ENCODE data around the gene INO80. TPM values are rescaled to one million over a fixed set of nuclear protein-coding genes. Genes with fewer than 3 reads are reported as not detected.

The INO80 gene
- total RNA-seq, 4 donors from 2014 or later, result 20.9 to 28.4 (median 25.1) TPM

GRCh38 chr15:40976819-40977218, 139.3 kb downstream of the INO80 start:
- TF ChIP-seq CTCF (IDR thresholded peaks at IDR 0.05; ENCODE audit: low read depth), result no peak

GRCh38 chr15:40974879-40975278, 141.2 kb downstream of the INO80 start:
- TF ChIP-seq CTCF (IDR thresholded peaks at IDR 0.05; ENCODE audit: low read depth), result no peak

- TF ChIP-seq CTCF (IDR thresholded peaks at IDR 0.05; ENCODE audit: low read depth), result no peak
Measured at GRCh38 chr15:40969363-40969762, 146.7 kb downstream of the INO80 start.

DNA sequence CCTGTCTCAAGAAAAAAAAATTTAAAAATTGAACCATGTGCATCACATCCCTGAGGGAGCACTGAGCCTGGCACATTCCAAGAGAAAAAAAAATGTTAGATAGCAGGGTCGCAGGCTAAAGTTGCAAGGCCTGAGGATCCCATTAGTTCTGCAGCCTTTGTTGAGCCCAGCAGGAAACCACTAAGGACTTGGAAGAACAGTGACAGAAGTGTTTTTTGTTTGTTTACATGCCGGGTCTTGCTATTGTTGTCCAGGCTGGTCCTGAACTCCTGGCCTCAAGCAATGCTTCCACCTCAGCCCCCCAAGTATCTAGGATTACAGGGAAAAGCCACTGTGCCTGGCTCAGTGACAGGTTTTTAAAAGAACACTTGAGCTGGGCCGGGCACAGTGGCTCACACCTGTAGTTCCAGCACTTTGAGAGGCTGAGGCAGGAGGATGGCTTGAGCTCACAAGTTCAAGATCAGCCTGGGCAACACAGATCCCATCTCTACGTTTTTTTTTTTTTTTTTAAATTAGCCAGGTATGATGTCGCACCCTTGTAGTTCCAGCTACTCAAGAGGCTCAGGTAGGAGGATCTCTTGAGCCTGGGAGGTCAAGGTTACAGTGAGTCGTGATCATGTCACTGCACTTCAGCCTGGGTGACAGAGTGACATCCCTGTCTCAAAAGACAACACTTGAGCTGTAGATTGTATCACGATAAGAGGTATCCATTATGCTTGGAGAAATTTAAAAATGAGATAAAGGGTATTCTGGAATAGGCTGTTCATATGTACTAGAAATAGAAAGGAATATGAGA, 147.6 kb downstream of the INO80 start:
- no peak for TF ChIP-seq CTCF (IDR thresholded peaks at IDR 0.05; ENCODE audit: low read depth)

DNA sequence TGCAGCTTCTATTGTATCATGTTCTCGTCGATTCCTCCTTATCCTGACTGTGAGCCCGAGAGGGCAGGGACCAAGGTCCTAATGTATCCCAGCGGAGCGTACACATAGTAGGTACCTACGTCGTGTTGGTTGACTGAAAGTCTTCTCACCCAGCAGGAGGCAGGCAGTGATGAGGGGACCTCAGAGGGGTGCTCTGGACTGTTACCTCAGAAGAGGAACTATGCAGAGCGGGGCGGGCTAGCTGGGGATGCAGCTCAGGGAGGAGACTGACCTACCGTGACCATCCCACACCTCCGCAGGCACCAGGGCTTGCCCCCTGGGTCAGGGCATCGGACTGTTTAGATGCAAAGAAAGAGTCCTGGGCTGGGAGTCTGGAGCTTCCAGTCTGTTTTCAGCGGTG, 151.4 kb downstream of the INO80 start:
- no peak for TF ChIP-seq CTCF (IDR thresholded peaks at IDR 0.05; ENCODE audit: low read depth)

DNA sequence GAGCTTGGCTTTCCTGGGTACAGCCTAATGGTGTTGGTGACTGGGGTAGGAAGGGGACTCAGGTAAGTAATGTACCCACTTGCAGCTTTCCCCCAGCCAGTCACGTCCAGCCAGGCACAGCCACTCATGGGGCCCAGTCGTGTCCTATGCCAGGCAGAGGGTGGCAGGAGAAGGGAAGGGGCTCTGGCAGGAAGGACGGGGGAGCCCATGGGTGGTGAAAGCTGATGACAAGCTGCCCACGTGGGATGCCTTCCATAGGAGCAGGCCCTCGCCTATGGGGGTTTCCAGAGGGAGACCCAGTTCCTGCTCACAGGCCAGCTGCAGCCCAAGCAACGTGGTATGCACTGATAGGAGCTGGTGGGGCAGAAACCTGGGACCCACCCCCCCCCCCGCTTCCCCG, 152.1 kb downstream of the INO80 start:
- TF ChIP-seq CTCF (IDR thresholded peaks at IDR 0.05; ENCODE audit: low read depth), result no peak

DNA sequence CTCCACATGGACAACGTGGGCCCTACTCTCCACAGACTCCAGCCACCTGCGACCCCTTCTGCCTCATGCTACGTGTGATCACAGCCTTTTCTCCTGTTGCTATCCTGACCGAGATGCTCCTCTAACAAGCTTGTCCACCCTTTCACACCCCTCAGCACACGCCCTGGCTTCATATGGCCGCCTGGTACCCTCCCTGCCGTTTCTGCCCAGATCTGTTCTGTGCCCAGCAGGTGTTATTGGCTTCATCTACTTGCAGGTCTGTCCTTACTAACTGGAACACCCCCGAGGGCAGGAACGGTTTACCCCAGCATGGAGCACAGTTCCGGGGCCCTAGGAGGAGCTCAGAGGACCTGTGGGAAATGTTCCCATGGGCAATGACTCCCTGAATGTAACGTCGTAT, 152.9 kb downstream of the INO80 start:
- no peak for TF ChIP-seq CTCF (IDR thresholded peaks at IDR 0.05; ENCODE audit: low read depth)

All from subcutaneous adipose tissue (tissue), 4 donors.